IMR-90 (cell line): Measurements from ENCODE around the gene CERS5. TPM values are rescaled to one million over a fixed set of nuclear protein-coding genes. Genes with fewer than 3 reads are reported as not detected.

Experiments used
- ATAC-seq: fragments of 200-7000 bp; cut with Tn5 transposase; 2 replicates; pipeline ENCODE4 v1.9.1; 2020; ENCODE audit warnings: low read depth, mild to moderate bottlenecking, moderate library complexity
- BruUV-seq: library from RNA; stranded (reverse); fragments of 400-500 nt; replicated peaks from 2 replicates; lab custom pipeline; 2021; lab: Mats Ljungman, UMichigan
- CTCF ChIA-PET: fragments of 300-600 bp; formaldehyde crosslinking; extraction: SDS; loops from one replicate; lab custom pipeline; 2021; ENCODE audit warnings: antibody characterized with exemption; lab: Yijun Ruan, JAX
- POLR2A ChIA-PET: fragments of 300-600 bp; sonication (Branson Sonifier 250); formaldehyde crosslinking; loops from one replicate; lab custom pipeline; 2022; ENCODE audit warnings: antibody characterized with exemption; ENCODE audit not compliant: unreplicated experiment; lab: Charles Lee
- DNase-seq: peaks from one replicate; pipeline ENCODE4 v3.0.0; 2013
- H2AFZ ChIP-seq: replicated peaks from 2 replicates; pipeline ENCODE3; 2013; ENCODE audit warnings: low read length, mild to moderate bottlenecking; ENCODE audit not compliant: poor library complexity
- H2AK5ac ChIP-seq: 2 replicates; pipeline ENCODE4 v1.6.1; 2013; ENCODE audit warnings: low read depth, low read length, inconsistent platforms
- H2AK9ac ChIP-seq: replicated peaks from 2 replicates; pipeline ENCODE3; 2013; ENCODE audit warnings: mild to moderate bottlenecking, low read depth, low read length, moderate library complexity; ENCODE audit not compliant: poor library complexity
- H2BK120ac ChIP-seq: 2 replicates; pipeline ENCODE4 v1.6.1; 2013; ENCODE audit warnings: low read depth, low read length, inconsistent platforms
- H2BK15ac ChIP-seq: 3 replicates; pipeline ENCODE4 v1.6.1; 2013; ENCODE audit warnings: low read depth, low read length, inconsistent platforms
- H2BK20ac ChIP-seq: 2 replicates; pipeline ENCODE4 v1.6.1; 2013; ENCODE audit warnings: low read depth, mild to moderate bottlenecking, inconsistent platforms, low read length, moderate library complexity
- H2BK5ac ChIP-seq: 2 replicates; pipeline ENCODE4 v1.6.1; 2013; ENCODE audit warnings: mild to moderate bottlenecking, low read depth, low read length, inconsistent platforms; ENCODE audit not compliant: poor library complexity, severe bottlenecking
- H3K14ac ChIP-seq: replicated peaks from 2 replicates; pipeline ENCODE4 v1.6.1; 2013; ENCODE audit warnings: low read depth, low read length, inconsistent platforms
- H3K18ac ChIP-seq: 2 replicates; pipeline ENCODE4 v1.6.1; 2013; ENCODE audit warnings: low read depth, low read length, control low read depth
- H3K23ac ChIP-seq: 2 replicates; pipeline ENCODE4 v1.6.1; 2013; ENCODE audit warnings: low read depth, low read length, inconsistent platforms
- H3K27ac ChIP-seq: 2 replicates; pipeline ENCODE4 v1.5.1; 2013; ENCODE audit warnings: mild to moderate bottlenecking, control low read depth, low read length; ENCODE audit not compliant: insufficient read depth
- H3K27me3 ChIP-seq: 2 replicates; pipeline ENCODE4 v1.6.1; 2013; ENCODE audit warnings: low read length; ENCODE audit not compliant: control insufficient read depth, insufficient read depth
- H3K36me3 ChIP-seq: 2 replicates; pipeline ENCODE4 v1.6.1; 2013; ENCODE audit warnings: low read length, mixed read lengths; ENCODE audit not compliant: control insufficient read depth, insufficient read depth
- H3K4ac ChIP-seq: 2 replicates; pipeline ENCODE4 v1.6.1; 2013; ENCODE audit warnings: low read depth, low read length, inconsistent platforms
- H3K4me1 ChIP-seq: 2 replicates; pipeline ENCODE4 v1.6.1; 2013; ENCODE audit warnings: low read length, mixed read lengths; ENCODE audit not compliant: control insufficient read depth, insufficient read depth
- H3K4me2 ChIP-seq: 2 replicates; pipeline ENCODE4 v1.6.1; 2013; ENCODE audit warnings: low read depth, mild to moderate bottlenecking, control low read depth, low read length, moderate library complexity
- H3K4me3 ChIP-seq: 2 replicates; pipeline ENCODE4 v1.5.1; 2013; ENCODE audit warnings: low read depth, mild to moderate bottlenecking, control low read depth, low read length, moderate library complexity; ENCODE audit not compliant: insufficient read depth
- H3K56ac ChIP-seq: 2 replicates; pipeline ENCODE4 v1.6.1; 2013; ENCODE audit warnings: low read length, inconsistent platforms; ENCODE audit not compliant: insufficient read depth; ENCODE audit errors: extremely low read depth
- H3K79me1 ChIP-seq, 2 experiments: 2 replicates each; pipeline ENCODE4 v1.6.1; 2013; ENCODE audit warnings: low read length in 2 of 2, inconsistent platforms in 1 of 2, low read depth in 1 of 2
- H3K9ac ChIP-seq: 2 replicates; pipeline ENCODE4 v1.6.1; 2013; ENCODE audit warnings: low read depth, low read length, control low read depth
- H3K9me1 ChIP-seq: 2 replicates; pipeline ENCODE4 v1.6.1; 2013; ENCODE audit warnings: low read length, inconsistent platforms; ENCODE audit not compliant: insufficient read depth
- H3K9me3 ChIP-seq: 2 replicates; pipeline ENCODE4 v1.6.1; 2013; ENCODE audit warnings: low read length; ENCODE audit not compliant: control insufficient read depth, insufficient read depth
- H4K20me1 ChIP-seq: 2 replicates; pipeline ENCODE4 v1.6.1; 2013; ENCODE audit warnings: low read length, inconsistent platforms; ENCODE audit not compliant: insufficient read depth
- H4K5ac ChIP-seq: 2 replicates; pipeline ENCODE4 v1.6.1; 2013; ENCODE audit warnings: mild to moderate bottlenecking, low read depth, low read length, control low read depth
- H4K8ac ChIP-seq, 2 experiments: 2 replicates each; pipeline ENCODE4 v1.6.1; 2013; ENCODE audit warnings: low read depth in 2 of 2, low read length in 2 of 2, control low read depth in 1 of 2, inconsistent platforms in 1 of 2
- H4K91ac ChIP-seq: 2 replicates; pipeline ENCODE4 v1.6.1; 2013; ENCODE audit warnings: low read depth, low read length, inconsistent platforms; ENCODE audit not compliant: insufficient read depth
- BHLHE40 ChIP-seq: fragments of 150-350 bp; IDR thresholded peaks from 2 replicates; pipeline ENCODE4 v1.6.1; 2016; ENCODE audit warnings: mild to moderate bottlenecking, low read depth, low read length
- CEBPB ChIP-seq: IDR thresholded peaks from 2 replicates; pipeline ENCODE4 v1.6.1; 2012; ENCODE audit warnings: low read depth, low read length, improper control_type of control experiment
- CHD1 ChIP-seq: IDR thresholded peaks from 2 replicates; pipeline ENCODE4 v1.6.1; 2012; ENCODE audit warnings: low read depth, low read length, improper control_type of control experiment
- FOS ChIP-seq: fragments of 150-350 bp; IDR thresholded peaks from 2 replicates; pipeline ENCODE4 v1.6.1; 2016; ENCODE audit warnings: low read depth, low read length
- MAFK ChIP-seq: IDR thresholded peaks from 2 replicates; pipeline ENCODE4 v1.6.1; 2012; ENCODE audit warnings: low read depth, low read length, improper control_type of control experiment
- MAZ ChIP-seq: IDR thresholded peaks from 2 replicates; pipeline ENCODE4 v1.6.1; 2012; ENCODE audit warnings: low read depth, mild to moderate bottlenecking, low read length, improper control_type of control experiment, moderate library complexity, borderline replicate concordance
- MXI1 ChIP-seq: IDR thresholded peaks from 2 replicates; pipeline ENCODE4 v1.6.1; 2012; ENCODE audit warnings: low read depth, mild to moderate bottlenecking, low read length, moderate library complexity, borderline replicate concordance
- NFE2L2 ChIP-seq: fragments of 150-350 bp; IDR thresholded peaks from 2 replicates; pipeline ENCODE4 v1.6.1; 2016; ENCODE audit warnings: low read depth, mild to moderate bottlenecking, low read length
- POLR2A ChIP-seq: IDR thresholded peaks from 2 replicates; pipeline ENCODE4 v1.6.1; 2012; ENCODE audit warnings: mild to moderate bottlenecking, low read depth, low read length
- RAD21 ChIP-seq: IDR thresholded peaks from 2 replicates; pipeline ENCODE4 v1.6.1; 2012; ENCODE audit warnings: low read length, improper control_type of control experiment
- RCOR1 ChIP-seq: IDR thresholded peaks from 2 replicates; pipeline ENCODE4 v1.6.1; 2012; ENCODE audit warnings: mild to moderate bottlenecking, low read length, improper control_type of control experiment; ENCODE audit not compliant: insufficient replicate concordance
- RFX5 ChIP-seq: IDR thresholded peaks from 2 replicates; pipeline ENCODE4 v1.8.0; 2012; ENCODE audit warnings: low read depth, mild to moderate bottlenecking, low read length, moderate library complexity
- SMC3 ChIP-seq: fragments of 150-350 bp; IDR thresholded peaks from 2 replicates; pipeline ENCODE4 v1.6.1; 2016; ENCODE audit warnings: low read depth, mild to moderate bottlenecking, antibody characterized with exemption, low read length, moderate library complexity
- WGBS, 2 experiments: methylation state at CpG; one replicate each; pipeline versions ENCODE4 v1.1.5 to v1.1.7; 2013; ENCODE audit warnings: missing lambda C conversion rate in 2 of 2; ENCODE audit not compliant: insufficient read length in 1 of 2; ENCODE audit errors: extremely low coverage in 2 of 2; 5-methylcytosine and 5-hydroxymethylcytosine counted together
- dilution Hi-C: fragments of 300-500 bp; cut with HindIII; formaldehyde crosslinking; loops from one replicate; pipeline ENCODE4 v1.14.3; 2018; ENCODE audit warnings: low sequenced_read_pairs; ENCODE audit not compliant: unreplicated experiment
- in situ Hi-C: fragments of 300-500 bp; cut with MboI; formaldehyde crosslinking; loops from 3 replicates; pipeline ENCODE4 v1.14.3; 2019; ENCODE audit warnings: low sequenced_read_pairs, inconsistent platforms, mixed read lengths
- intact Hi-C: fragments of 100-400 bp; cut with micrococcal nuclease; formaldehyde crosslinking; loops from 2 replicates; pipeline ENCODE4 v1.10.0; 2022
- polyA plus RNA-seq, 3 experiments: library from polyadenylated mRNA; depleted of rRNA; stranded (reverse); fragments of >200 nt; gene quantifications; 2 replicates each; pipeline ENCODE4 v1.2.3, GENCODE V29; 2012; ENCODE audit warnings: low replicate concordance in 1 of 3
- total RNA-seq: library from RNA; depleted of rRNA; stranded (reverse); fragments of >200 nt; gene quantifications from 2 replicates; pipeline ENCODE4 v1.2.3, GENCODE V29; 2012
- TF ChIP-seq, protein P1 (sequence below): conservative IDR thresholded peaks from 2 replicates; pipeline ENCODE4 v1.5.1; 2012; ENCODE audit warnings: mild to moderate bottlenecking, low read depth, low read length, improper control_type of control experiment
- TF ChIP-seq, protein P2 (sequence below): fragments of 150-350 bp; IDR thresholded peaks from 2 replicates; pipeline ENCODE4 v1.6.1; 2016; ENCODE audit warnings: low read depth, mild to moderate bottlenecking, low read length, moderate library complexity, borderline replicate concordance
- TF ChIP-seq, protein P3 (sequence below): fragments of 150-350 bp; IDR thresholded peaks from 2 replicates; pipeline ENCODE4 v1.6.1; 2017; ENCODE audit warnings: mild to moderate bottlenecking, antibody characterized with exemption, low read length, low read depth

CERS5 gene
- total and polyA plus RNA-seq, 2 of the 4 experiments (the other 2 are of a cell fraction): 40.3 to 60.3 TPM

DNA sequence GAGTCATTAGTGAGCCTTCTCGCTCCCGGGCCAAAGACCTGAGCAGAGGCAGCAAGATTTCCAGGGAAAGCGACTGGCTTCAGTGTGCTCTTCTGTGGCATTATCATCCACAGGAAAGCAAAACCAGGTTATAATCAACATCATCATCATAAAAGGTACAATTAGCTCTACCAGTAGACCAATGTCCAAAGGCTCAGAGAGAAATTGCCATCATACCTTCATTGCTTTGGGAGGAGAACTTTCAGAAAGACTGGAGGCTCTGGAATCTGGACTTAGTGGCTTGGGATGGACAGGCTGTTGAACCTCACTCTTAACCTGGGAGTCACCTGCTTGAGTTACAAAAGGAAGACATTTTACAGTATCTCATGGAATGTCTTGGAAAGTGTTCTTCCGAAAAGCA lies 25.1 kb upstream of the CERS5 start:
- Histone ChIP-seq H3K14ac (peak overlapping the region; percentile 58; the same call in 1 of the 2 replicates), H3K27ac (peak overlapping the region; percentile 84; the same call in 1 of the 2 replicates), H4K5ac (peak overlapping the region; percentile 17; the same call in 1 of the 2 replicates), H2BK120ac (peak overlapping the region; percentile 62), H3K27me3 (no peaks in the 10 kb centered on the region), H3K36me3 (peaks cover 47% of the 10 kb centered on the region), H3K9me3 (no peaks in the 10 kb centered on the region), H2BK5ac (peak overlapping the region; percentile 87), H4K20me1 (0 out of 2 replicates have a peak, but pooled peaks cover 4% of the 10 kb centered on the region), H2BK15ac (peak overlapping the region; percentile 64; the same call in 2 of the 3 replicates), H2AFZ (no peak overlapping the region), H3K4ac (peak overlapping the region; percentile 59), H3K56ac (peak overlapping the region; percentile 39; the same call in 1 of the 2 replicates), H3K4me2 (no peak overlapping the region), H2AK5ac (peak overlapping the region; percentile 56), H4K91ac (peak overlapping the region; percentile 83), H3K9ac (no peak overlapping the region), H3K18ac (peak overlapping the region; percentile 53), H3K23ac (peak overlapping the region; percentile 43), H3K4me3 (no peak overlapping the region), H3K9me1 (peaks cover 12% of the 10 kb centered on the region), H2BK20ac (peak overlapping the region; percentile 51), H3K79me1 (peaks cover 25 to 51% of the 10 kb centered on the region in 2 experiments), H4K8ac (peak overlapping the region; percentile 32 to 74; a peak in 3 of 4 replicates), H2AK9ac (no peak overlapping the region), H3K4me1 (peaks cover 18% of the 10 kb centered on the region)
- in situ Hi-C loops: no loop called here
- CTCF ChIA-PET: no interaction called here
- dilution Hi-C loops: no loop called here
- intact Hi-C loops: no loop called here
- TF ChIP-seq FOS (no peak), MXI1 (no peak), BHLHE40 (no peak), RFX5 (no peak), CEBPB (no peak), POLR2A (no peak), NFE2L2 (no peak), CHD1 (no peak), RAD21 (no peak), MAFK (no peak), SMC3 (no peak), RCOR1 (no peak), MAZ (no peak)
- TF ChIP-seq, protein P1, sequence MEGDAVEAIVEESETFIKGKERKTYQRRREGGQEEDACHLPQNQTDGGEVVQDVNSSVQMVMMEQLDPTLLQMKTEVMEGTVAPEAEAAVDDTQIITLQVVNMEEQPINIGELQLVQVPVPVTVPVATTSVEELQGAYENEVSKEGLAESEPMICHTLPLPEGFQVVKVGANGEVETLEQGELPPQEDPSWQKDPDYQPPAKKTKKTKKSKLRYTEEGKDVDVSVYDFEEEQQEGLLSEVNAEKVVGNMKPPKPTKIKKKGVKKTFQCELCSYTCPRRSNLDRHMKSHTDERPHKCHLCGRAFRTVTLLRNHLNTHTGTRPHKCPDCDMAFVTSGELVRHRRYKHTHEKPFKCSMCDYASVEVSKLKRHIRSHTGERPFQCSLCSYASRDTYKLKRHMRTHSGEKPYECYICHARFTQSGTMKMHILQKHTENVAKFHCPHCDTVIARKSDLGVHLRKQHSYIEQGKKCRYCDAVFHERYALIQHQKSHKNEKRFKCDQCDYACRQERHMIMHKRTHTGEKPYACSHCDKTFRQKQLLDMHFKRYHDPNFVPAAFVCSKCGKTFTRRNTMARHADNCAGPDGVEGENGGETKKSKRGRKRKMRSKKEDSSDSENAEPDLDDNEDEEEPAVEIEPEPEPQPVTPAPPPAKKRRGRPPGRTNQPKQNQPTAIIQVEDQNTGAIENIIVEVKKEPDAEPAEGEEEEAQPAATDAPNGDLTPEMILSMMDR: no peak
- TF ChIP-seq, protein P2, sequence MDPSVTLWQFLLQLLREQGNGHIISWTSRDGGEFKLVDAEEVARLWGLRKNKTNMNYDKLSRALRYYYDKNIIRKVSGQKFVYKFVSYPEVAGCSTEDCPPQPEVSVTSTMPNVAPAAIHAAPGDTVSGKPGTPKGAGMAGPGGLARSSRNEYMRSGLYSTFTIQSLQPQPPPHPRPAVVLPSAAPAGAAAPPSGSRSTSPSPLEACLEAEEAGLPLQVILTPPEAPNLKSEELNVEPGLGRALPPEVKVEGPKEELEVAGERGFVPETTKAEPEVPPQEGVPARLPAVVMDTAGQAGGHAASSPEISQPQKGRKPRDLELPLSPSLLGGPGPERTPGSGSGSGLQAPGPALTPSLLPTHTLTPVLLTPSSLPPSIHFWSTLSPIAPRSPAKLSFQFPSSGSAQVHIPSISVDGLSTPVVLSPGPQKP: no peak
- TF ChIP-seq, protein P3, sequence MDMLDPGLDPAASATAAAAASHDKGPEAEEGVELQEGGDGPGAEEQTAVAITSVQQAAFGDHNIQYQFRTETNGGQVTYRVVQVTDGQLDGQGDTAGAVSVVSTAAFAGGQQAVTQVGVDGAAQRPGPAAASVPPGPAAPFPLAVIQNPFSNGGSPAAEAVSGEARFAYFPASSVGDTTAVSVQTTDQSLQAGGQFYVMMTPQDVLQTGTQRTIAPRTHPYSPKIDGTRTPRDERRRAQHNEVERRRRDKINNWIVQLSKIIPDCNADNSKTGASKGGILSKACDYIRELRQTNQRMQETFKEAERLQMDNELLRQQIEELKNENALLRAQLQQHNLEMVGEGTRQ: no peak
- ATAC-seq (no peak), DNase-seq (no peak)
- POLR2A ChIA-PET: no interaction called here
- no TSS peak for BruUV-seq
- no CpG with 5 or more reads among the region's 4 CpGs for whole genome bisulfite sequencing, 2 experiments
